Pons (tissue), 1 donor: ENCODE results near the gene DPP6.
"Not testable (repeated sequence)": the region's sequence is repeated elsewhere in the genome, so short reads cannot be mapped to it uniquely, and the experiment has no call there.

Experiments used
- DNase-seq: peaks from one replicate; pipeline ENCODE4 v3.0.0-alpha.2; 2016; ENCODE audit warnings: low spot score

Gene DPP6

DNA sequence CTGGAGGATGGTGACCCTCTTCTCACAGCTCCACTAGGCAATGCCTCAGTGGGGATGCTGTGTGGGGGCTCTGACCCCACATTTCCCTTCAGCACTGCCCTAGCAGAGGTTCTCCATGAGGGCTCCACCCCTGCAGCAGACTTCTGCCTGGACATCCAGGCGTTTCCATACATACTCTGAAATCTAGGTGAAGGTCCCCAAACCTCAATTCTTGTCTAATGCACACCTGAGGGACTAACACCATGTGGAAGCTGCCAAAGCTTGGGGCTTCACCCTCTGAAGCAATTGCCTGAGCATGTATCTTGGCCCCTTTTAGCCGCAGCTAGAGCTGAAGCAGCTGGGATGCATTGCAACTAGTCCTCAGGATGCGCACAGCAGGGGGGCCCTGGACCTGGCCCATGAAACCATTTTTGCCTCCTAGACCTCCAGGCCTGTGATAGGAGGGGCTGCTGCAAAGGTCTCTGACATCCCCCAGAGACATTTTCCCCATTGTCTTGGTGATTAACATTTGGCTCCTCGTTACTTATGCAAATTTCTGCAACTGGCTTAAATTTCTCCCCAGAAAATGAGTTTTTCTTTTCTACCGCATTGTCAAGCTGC, 882.3 kb downstream of the DPP6 start:
- DNase-seq = not testable (repeated sequence)

DNA sequence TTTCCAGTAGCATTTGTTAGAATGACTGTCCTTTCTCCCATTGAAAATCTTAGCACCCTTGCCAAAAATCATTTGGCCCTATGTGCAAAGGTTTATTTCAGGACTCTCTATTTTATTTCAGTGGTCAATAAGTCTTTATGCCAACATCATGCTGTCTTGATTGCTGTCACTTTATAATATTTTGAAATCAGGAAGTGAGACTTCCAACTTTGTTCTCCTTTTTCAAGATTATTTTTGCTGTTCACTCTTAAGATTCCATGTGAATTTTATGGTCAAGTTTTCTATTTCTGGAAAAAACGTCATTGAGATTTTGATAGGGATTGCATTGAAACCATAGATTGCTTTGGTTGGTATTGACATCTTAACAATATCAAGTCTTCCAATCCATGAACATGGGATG, 885.6 kb downstream of the DPP6 start:
- DNase-seq = no peak

DNA sequence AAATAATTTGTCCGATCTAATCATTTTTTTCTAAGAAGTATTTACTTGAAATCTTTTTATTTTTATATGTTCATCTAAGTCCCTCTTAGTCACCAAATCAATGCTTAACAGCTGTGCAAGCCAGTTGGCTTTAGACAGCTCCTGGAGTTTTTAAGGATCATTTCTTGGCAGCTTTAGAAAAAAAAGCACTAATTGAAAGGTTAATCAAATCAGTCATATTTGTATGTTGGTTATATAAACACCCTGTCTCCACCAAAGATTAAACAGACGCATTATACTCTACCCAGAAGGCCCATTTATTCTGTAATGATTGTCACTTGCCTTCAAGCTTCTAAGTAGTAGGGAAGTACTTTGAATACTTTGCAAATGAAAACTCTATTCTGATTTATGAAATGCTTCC, 890.5 kb downstream of the DPP6 start:
- no peak for DNase-seq
